Activated CD8-positive, alpha-beta memory T cell treated with anti-CD3 and anti-CD28 coated beads, Interleukin-2, amount 50 U/mL, for 1 hour (primary cell): ENCODE measurements around the gene ADO.

ENCODE experiments used
- DNase-seq: peaks from one replicate; pipeline ENCODE4 v3.0.0-alpha.2; 2020; ENCODE audit errors: extremely low read depth

The ADO gene

GRCh38 chr10:62818426-62819011, 14.0 kb downstream of the ADO start:
- no peak for DNase-seq

- DNase-seq, result no peak
These were observed 14.8 kb downstream of the ADO start for GRCh38 chr10:62819141-62819920.

GRCh38 chr10:62820586-62820985, 16.1 kb downstream of the ADO start:
- DNase-seq, result no peak

- DNase-seq, result no peak
These were observed 21.8 kb downstream of the ADO start for GRCh38 chr10:62826273-62826672.

- no peak for DNase-seq
These were observed 25.1 kb downstream of the ADO start for GRCh38 chr10:62829622-62830021.

GRCh38 chr10:62830679-62831078, 26.2 kb downstream of the ADO start:
- DNase-seq, result no peak

- no peak for DNase-seq
These were observed 26.8 kb downstream of the ADO start for GRCh38 chr10:62831346-62831745.

GRCh38 chr10:62839590-62839989, 35.1 kb downstream of the ADO start:
- no peak for DNase-seq

- DNase-seq, result no peak
These were observed 38.5 kb downstream of the ADO start for GRCh38 chr10:62842983-62843382.

- DNase-seq, result no peak
These were observed 39.1 kb downstream of the ADO start for GRCh38 chr10:62843600-62843999.

- no peak for DNase-seq
These were observed 39.9 kb downstream of the ADO start for GRCh38 chr10:62844280-62845011.

- no peak for DNase-seq
These were observed 42.9 kb downstream of the ADO start for GRCh38 chr10:62847433-62847832.

GRCh38 chr10:62850646-62851045, 46.1 kb downstream of the ADO start:
- no peak for DNase-seq

- DNase-seq, result no peak
These were observed 46.9 kb downstream of the ADO start for GRCh38 chr10:62851442-62851841.

GRCh38 chr10:62852961-62853702, 48.6 kb downstream of the ADO start:
- no peak for DNase-seq

- no peak for DNase-seq
These were observed 49.2 kb downstream of the ADO start for GRCh38 chr10:62853710-62854109.

GRCh38 chr10:62856021-62856420, 51.5 kb downstream of the ADO start:
- DNase-seq, result no peak
